ENCODE data around the gene RGS3.

The RGS3 gene

GRCh38 chr9:113474360-113475028 lies 11.0 kb downstream of the RGS3 start:
- H3K9me3 Mint-ChIP-seq: peaks cover 3% of the 10 kb centered on the region
- TF ChIP-seq CTCF (IDR thresholded peaks at IDR 0.05; ENCODE audit: unreplicated experiment in 3 of 3): no peak

GRCh38 chr9:113475031-113475430 lies 11.5 kb downstream of the RGS3 start:
- Mint-ChIP-seq H3K27me3 (ENCODE audit: low read depth) (peaks cover 7% of the 10 kb centered on the region), H3K36me3 (ENCODE audit: low read depth) (peaks cover 4% of the 10 kb centered on the region), H3K9me3 (peaks cover 3% of the 10 kb centered on the region), H3K27ac (no peak overlapping the region), H3K4me1 (no peaks in the 10 kb centered on the region), H3K4me3 (no peak overlapping the region)
- no peak for TF ChIP-seq CTCF (IDR thresholded peaks at IDR 0.05; ENCODE audit: unreplicated experiment in 3 of 3)

More at GRCh38 chr9:113474360-113475028, 11.0 kb downstream of the RGS3 start:
- Mint-ChIP-seq H3K4me3 (no peak overlapping the region), H3K27ac (peak overlapping the region in 1 of 3 experiments; percentile 16), H3K27me3 (ENCODE audit: low read depth) (peaks cover 7% of the 10 kb centered on the region), H3K4me1 (no peaks in the 10 kb centered on the region), H3K36me3 (ENCODE audit: low read depth) (peaks cover 4% of the 10 kb centered on the region)

GRCh38 chr9:113475992-113476391 lies 12.5 kb downstream of the RGS3 start:
- H3K36me3 Mint-ChIP-seq (ENCODE audit: low read depth): peaks cover 4% of the 10 kb centered on the region
- H3K4me1 Mint-ChIP-seq: no peaks in the 10 kb centered on the region
- no peak overlapping the region for H3K4me3 Mint-ChIP-seq
- peaks cover 3% of the 10 kb centered on the region for H3K9me3 Mint-ChIP-seq
- H3K27me3 Mint-ChIP-seq (ENCODE audit: low read depth): peaks cover 7% of the 10 kb centered on the region
- TF ChIP-seq CTCF (IDR thresholded peaks at IDR 0.05; ENCODE audit: unreplicated experiment in 3 of 3): no peak
- no peak overlapping the region for H3K27ac Mint-ChIP-seq

- TF ChIP-seq CTCF (IDR thresholded peaks at IDR 0.05; ENCODE audit: unreplicated experiment in 3 of 3): no peak
- H3K27ac Mint-ChIP-seq: no peak overlapping the region
- peaks cover 7% of the 10 kb centered on the region for H3K27me3 Mint-ChIP-seq (ENCODE audit: low read depth)
- H3K36me3 Mint-ChIP-seq (ENCODE audit: low read depth): peaks cover 4% of the 10 kb centered on the region
- H3K4me3 Mint-ChIP-seq: no peak overlapping the region
- H3K9me3 Mint-ChIP-seq: peaks cover 3% of the 10 kb centered on the region
- H3K4me1 Mint-ChIP-seq: no peaks in the 10 kb centered on the region
These were observed 13.0 kb downstream of the RGS3 start for GRCh38 chr9:113476511-113476916.

- Mint-ChIP-seq H3K27me3 (ENCODE audit: low read depth) (peaks cover 7% of the 10 kb centered on the region), H3K27ac (no peak overlapping the region), H3K4me3 (no peak overlapping the region), H3K9me3 (peaks cover 3% of the 10 kb centered on the region), H3K36me3 (ENCODE audit: low read depth) (peaks cover 4% of the 10 kb centered on the region), H3K4me1 (no peaks in the 10 kb centered on the region)
- TF ChIP-seq CTCF (IDR thresholded peaks at IDR 0.05; ENCODE audit: unreplicated experiment in 3 of 3): no peak
These were observed 13.5 kb downstream of the RGS3 start for GRCh38 chr9:113477058-113477457.

- Mint-ChIP-seq H3K9me3 (no peaks in the 10 kb centered on the region), H3K27me3 (ENCODE audit: low read depth) (peaks cover 7% of the 10 kb centered on the region), H3K4me3 (no peak overlapping the region), H3K36me3 (ENCODE audit: low read depth) (no peaks in the 10 kb centered on the region), H3K27ac (no peak overlapping the region), H3K4me1 (no peaks in the 10 kb centered on the region)
- TF ChIP-seq CTCF (IDR thresholded peaks at IDR 0.05; ENCODE audit: unreplicated experiment in 3 of 3): no peak
These were observed 14.1 kb downstream of the RGS3 start for GRCh38 chr9:113477661-113478060.
